Upper lobe of right lung (tissue), 1 donor: ENCODE results near the gene PHF13. TPM values are rescaled to one million over a fixed set of nuclear protein-coding genes. Genes with fewer than 3 reads are reported as not detected.

Experiments
- ATAC-seq: fragments of 200-7000 bp; cut with Tn5 transposase; one replicate; pipeline ENCODE4 v1.9.1; 2020; ENCODE audit warnings: mild to moderate bottlenecking, moderate library complexity
- DNase-seq: peaks from one replicate; pipeline ENCODE4 v3.0.0-alpha.2; 2020
- H3K27ac ChIP-seq: fragments of 200-600 bp; one replicate; pipeline ENCODE4 v1.8.0; 2022
- H3K27me3 ChIP-seq: fragments of 200-600 bp; one replicate; pipeline ENCODE4 v1.8.0; 2022; ENCODE audit warnings: mild to moderate bottlenecking
- H3K36me3 ChIP-seq: fragments of 200-600 bp; one replicate; pipeline ENCODE4 v1.8.0; 2022
- H3K4me1 ChIP-seq: fragments of 200-600 bp; one replicate; pipeline ENCODE4 v1.8.0; 2022
- H3K4me3 ChIP-seq: fragments of 200-600 bp; one replicate; pipeline ENCODE4 v1.8.0; 2022; ENCODE audit warnings: mild to moderate bottlenecking
- H3K9me3 ChIP-seq: fragments of 200-600 bp; one replicate; pipeline ENCODE4 v1.8.0; 2022
- CTCF ChIP-seq: fragments of 200-600 bp; IDR thresholded peaks from one replicate; pipeline ENCODE4 v1.8.0; 2022; ENCODE audit warnings: antibody characterized with exemption
- intact Hi-C: fragments of 100-400 bp; cut with DNase I; formaldehyde crosslinking; loops from one replicate; pipeline ENCODE4 v1.11.0; 2022
- total RNA-seq: library from RNA; stranded (reverse); fragmentation: NEBNext Ultra II Directional; extraction: Animal tissue kit (Norgen Biotek cat#: 25700); gene quantifications from one replicate; pipeline ENCODE4 v1.2.1, GENCODE V29; 2021
- donor health status: DM: no; HTN: yes; CAD: no; lungs with severe emphysema.

The PHF13 gene
- total RNA-seq, 1 donor from 2014 or later = 10.8 TPM

- H3K27ac ChIP-seq = no peak overlapping the region
- peak; percentile 74 for DNase-seq
These were observed 24.5 kb upstream of the PHF13 start for GRCh38 chr1:6588893-6589520.

GRCh38 chr1:6590046-6590445, 23.5 kb upstream of the PHF13 start:
- no peaks in the 10 kb centered on the region for H3K27me3 ChIP-seq
- DNase-seq (no peak), ATAC-seq (no peak)
- no peak for TF ChIP-seq CTCF
- H3K27ac ChIP-seq = no peak overlapping the region
- no peaks in the 10 kb centered on the region for H3K9me3 ChIP-seq
- intact Hi-C loops = no loop called here
- H3K4me3 ChIP-seq = no peak overlapping the region
- peaks cover 67% of the 10 kb centered on the region for H3K36me3 ChIP-seq
- peaks cover 12% of the 10 kb centered on the region for H3K4me1 ChIP-seq

More at GRCh38 chr1:6588893-6589520, 24.5 kb upstream of the PHF13 start:
- Histone ChIP-seq H3K4me1 (peaks cover 12% of the 10 kb centered on the region), H3K9me3 (no peaks in the 10 kb centered on the region), H3K27me3 (no peaks in the 10 kb centered on the region), H3K36me3 (peaks cover 57% of the 10 kb centered on the region), H3K4me3 (no peak overlapping the region)
- intact Hi-C loops = no loop called here
- peak; percentile 64 for ATAC-seq
- TF ChIP-seq CTCF = no peak

GRCh38 chr1:6591222-6591621, 22.3 kb upstream of the PHF13 start:
- H3K9me3 ChIP-seq = no peaks in the 10 kb centered on the region
- TF ChIP-seq CTCF = no peak
- no peak overlapping the region for H3K27ac ChIP-seq
- H3K4me3 ChIP-seq = no peak overlapping the region
- intact Hi-C loops = no loop called here
- H3K36me3 ChIP-seq = peaks cover 79% of the 10 kb centered on the region
- no peaks in the 10 kb centered on the region for H3K27me3 ChIP-seq
- peaks cover 12% of the 10 kb centered on the region for H3K4me1 ChIP-seq
- DNase-seq = peak; percentile 66
- peak; percentile 31 for ATAC-seq

- no peak for TF ChIP-seq CTCF
- DNase-seq (no peak), ATAC-seq (no peak)
- Histone ChIP-seq H3K27ac (no peak overlapping the region), H3K4me3 (no peak overlapping the region), H3K4me1 (peaks cover 15% of the 10 kb centered on the region), H3K36me3 (peaks cover 83% of the 10 kb centered on the region), H3K27me3 (no peaks in the 10 kb centered on the region), H3K9me3 (no peaks in the 10 kb centered on the region)
- intact Hi-C loops = no loop called here
These were observed 21.9 kb upstream of the PHF13 start for GRCh38 chr1:6591644-6592043.

- no peak overlapping the region for H3K27ac ChIP-seq
- H3K27me3 ChIP-seq = no peaks in the 10 kb centered on the region
- DNase-seq (no peak), ATAC-seq (no peak)
- H3K4me1 ChIP-seq = peaks cover 15% of the 10 kb centered on the region
- no peak overlapping the region for H3K4me3 ChIP-seq
- TF ChIP-seq CTCF = no peak
- no peaks in the 10 kb centered on the region for H3K9me3 ChIP-seq
- intact Hi-C loops = no loop called here
- peaks cover 89% of the 10 kb centered on the region for H3K36me3 ChIP-seq
These were observed 21.1 kb upstream of the PHF13 start for GRCh38 chr1:6592441-6592840.
